GM12873 (cell line): ENCODE measurements around the gene DMD.

ENCODE experiments used
- TF ChIP-seq, protein P1 (sequence below): IDR thresholded peaks from 2 replicates; pipeline ENCODE4 v1.5.1; 2012; ENCODE audit warnings: low read depth, mild to moderate bottlenecking, moderate library complexity, low read length, control low read depth; ENCODE audit not compliant: insufficient read depth; ENCODE audit errors: missing control alignments

DMD gene

DNA sequence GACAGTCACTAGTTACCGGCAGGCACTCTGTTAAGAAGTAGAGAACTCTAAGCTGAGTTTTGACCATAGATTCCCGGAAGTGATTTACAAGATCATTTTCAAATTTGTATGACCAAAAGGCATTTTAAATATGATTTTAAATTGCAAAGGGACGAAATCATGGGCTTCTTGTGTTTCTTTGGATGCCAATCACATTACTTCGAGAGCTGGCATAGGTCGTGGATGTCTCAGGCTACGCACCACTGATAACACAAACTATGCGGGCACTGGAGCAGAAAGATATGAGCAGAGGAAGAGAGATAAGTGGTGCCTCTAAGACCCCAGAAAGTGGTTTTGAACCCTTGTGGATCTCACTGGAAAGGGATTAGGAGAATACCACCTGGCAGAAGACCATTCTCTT is 1845.3 kb downstream of the DMD start:
- TF ChIP-seq, protein P1, sequence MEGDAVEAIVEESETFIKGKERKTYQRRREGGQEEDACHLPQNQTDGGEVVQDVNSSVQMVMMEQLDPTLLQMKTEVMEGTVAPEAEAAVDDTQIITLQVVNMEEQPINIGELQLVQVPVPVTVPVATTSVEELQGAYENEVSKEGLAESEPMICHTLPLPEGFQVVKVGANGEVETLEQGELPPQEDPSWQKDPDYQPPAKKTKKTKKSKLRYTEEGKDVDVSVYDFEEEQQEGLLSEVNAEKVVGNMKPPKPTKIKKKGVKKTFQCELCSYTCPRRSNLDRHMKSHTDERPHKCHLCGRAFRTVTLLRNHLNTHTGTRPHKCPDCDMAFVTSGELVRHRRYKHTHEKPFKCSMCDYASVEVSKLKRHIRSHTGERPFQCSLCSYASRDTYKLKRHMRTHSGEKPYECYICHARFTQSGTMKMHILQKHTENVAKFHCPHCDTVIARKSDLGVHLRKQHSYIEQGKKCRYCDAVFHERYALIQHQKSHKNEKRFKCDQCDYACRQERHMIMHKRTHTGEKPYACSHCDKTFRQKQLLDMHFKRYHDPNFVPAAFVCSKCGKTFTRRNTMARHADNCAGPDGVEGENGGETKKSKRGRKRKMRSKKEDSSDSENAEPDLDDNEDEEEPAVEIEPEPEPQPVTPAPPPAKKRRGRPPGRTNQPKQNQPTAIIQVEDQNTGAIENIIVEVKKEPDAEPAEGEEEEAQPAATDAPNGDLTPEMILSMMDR, result no peak

DNA sequence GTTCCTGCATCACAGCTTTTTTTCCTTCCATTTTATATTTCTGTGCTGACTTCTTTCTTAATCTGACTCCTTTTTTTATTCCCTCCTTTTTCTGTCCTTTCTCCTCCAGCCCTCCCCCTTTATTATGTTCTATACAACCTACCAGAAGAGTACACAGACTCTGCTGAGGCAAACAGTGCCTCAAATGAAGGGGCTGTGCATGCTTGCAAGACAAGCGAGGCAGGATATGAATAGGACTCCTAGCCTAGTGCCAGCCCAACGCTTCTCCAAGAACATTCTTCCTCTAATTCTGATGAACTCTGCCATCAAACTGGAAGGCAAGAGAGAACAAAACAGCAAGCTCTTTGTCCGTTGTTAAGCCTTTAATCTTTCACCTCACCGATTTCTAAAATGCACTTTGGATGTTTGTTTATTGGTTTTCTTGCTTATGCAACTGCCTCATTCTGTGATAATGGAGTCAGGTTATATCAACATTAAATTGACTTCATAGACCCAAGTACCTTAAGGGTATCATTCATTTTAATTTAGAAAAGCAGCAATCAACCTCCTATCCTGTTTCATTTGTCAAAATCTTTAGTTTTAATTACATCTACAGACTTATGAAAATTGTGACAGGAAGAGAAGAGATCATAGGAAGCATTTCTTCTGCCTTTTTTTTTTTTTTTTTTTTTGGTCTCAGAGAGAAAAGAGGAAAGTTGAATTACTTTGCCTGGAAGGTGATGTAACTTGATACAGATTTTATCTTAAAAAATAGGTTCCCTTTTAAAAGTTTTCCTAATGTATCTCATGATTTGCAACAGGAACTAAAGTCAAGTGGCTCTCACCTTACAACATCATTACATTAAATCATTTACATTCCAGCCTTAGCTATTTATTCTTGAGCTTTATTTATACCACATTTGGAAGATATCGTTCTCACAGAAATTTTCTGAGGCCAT is 1854.8 kb downstream of the DMD start:
- TF ChIP-seq, protein P1, result no peak

DNA sequence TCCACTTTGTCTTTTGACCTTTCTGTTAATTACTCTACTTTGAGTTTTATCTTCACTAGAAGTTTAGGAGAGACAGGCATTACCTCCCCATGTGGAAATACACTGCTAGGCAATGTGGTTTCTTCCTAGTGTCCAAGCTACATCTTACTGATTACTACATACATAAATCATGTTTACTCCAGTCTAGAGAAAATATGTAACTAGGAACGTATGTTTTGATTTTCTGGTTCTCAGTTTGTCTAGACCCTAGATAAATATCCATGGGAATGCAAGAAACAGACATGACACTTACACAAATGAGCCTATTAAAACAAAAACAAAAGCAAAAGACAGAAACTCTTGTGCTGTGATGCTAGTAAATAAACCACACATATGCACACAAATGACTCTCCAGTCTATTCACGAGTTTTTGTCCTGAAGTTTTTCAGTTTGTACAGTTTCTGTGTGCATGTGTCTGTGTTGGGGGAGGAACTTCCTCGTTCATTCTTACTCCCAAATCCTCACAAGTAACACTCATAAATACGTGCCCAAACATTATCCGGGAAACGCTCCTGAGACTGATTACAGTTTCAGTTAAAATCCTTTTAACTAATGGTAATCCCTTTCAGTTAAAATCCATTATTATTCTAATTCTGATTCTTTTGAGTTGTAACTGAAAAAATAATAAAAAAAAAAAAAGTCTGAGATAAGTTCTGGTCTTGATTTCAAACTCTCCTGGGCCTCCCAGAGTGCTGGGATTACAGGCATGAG is 1856.0 kb downstream of the DMD start:
- TF ChIP-seq, protein P1, result no peak

DNA sequence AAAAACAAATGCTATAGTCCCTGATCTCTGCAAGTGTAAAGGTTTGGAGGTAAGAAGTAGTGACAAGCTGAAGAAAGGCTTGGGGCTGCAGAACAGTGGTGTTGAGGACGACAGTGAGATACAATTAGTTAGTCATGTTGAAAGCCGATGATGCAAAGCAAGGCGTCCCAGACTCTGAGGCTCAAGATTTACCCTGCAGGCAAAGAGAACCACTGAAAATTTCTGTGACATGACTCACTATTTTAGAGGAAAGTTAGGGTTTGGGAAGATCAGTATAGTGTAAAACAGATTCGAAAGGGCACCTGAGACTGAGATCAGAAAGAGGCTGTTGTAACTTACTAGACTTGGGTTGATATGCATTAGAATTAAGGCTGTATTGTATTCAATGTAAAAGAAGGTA is 1858.3 kb downstream of the DMD start:
- TF ChIP-seq, protein P1, result no peak

DNA sequence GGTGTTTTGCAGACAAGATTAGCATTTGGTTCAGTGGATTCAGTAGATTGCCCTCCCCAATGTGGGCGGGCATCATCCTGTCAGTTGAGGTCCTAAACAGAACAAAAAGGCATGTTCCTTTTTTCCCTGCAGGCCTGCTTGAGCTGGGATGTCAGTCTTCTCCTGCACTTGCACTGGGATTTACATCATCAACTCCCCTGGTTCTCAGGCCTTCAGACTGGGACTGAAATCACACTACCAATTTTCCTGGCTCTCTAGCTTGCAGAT is 1860.6 kb downstream of the DMD start:
- TF ChIP-seq, protein P1, result no peak

DNA sequence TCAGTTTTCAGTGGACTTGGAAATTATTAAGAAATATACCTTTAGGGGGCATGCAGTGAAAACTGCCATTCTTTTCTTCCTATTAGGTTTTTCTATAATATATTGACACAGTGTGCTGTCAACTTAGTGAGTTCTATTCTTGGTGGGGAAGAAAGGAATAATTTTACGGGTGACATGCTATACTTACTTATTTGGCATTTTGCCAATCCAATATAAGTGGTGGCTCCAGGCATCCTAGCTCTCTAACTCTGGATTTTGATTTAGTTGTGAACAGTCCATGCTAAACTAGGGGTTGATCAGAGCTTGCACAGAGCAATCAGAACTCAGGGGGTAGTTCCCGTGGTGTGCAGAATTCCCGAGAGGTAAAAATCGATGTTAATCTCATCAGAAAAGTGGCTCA is 1861.8 kb downstream of the DMD start:
- TF ChIP-seq, protein P1, result no peak

DNA sequence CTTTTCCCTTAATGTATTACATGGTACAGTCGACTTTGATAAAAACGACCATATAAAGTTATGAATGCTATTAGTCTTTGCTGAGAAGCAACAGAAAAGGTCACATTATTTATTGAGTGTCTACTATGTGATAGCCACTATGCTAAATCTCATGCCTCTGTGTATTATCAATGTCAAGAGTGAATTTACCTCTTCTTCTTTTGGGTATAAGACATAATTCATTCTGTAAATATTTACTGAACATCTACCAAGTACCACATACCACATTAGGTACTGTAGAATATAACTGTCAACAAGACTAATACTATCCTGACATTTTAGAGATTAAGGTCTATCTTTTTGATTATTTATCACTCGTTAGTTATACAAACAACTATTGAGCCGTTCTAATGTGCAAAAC is 1870.8 kb downstream of the DMD start:
- TF ChIP-seq, protein P1, result no peak
